ENCODE measurements around the gene OTOGL.
"Not testable (repeated sequence)": the region's sequence is repeated elsewhere in the genome, so short reads cannot be mapped to it uniquely, and the experiment has no call there.

OTOGL gene

GRCh38 chr12:80135624-80136023, 36.3 kb downstream of the OTOGL start:
- H4K20me1 ChIP-seq (ENCODE audit: insufficient read depth, low read length, poor library complexity, severe bottlenecking) = no peaks in the 10 kb centered on the region
- no peaks in the 10 kb centered on the region for H3K9me3 ChIP-seq (ENCODE audit: insufficient read depth, low read depth, low read length)
- H2AFZ ChIP-seq (ENCODE audit: low read length) = no peak overlapping the region
- H3K27me3 ChIP-seq (ENCODE audit: insufficient read depth, low read length, poor library complexity, severe bottlenecking) = no peaks in the 10 kb centered on the region
- no peak overlapping the region for H3K4me2 ChIP-seq (ENCODE audit: low read depth, low read length, poor library complexity, severe bottlenecking)
- H3K4me3 ChIP-seq (ENCODE audit: low read length, poor library complexity, severe bottlenecking) = no peak overlapping the region
- H3F3A ChIP-seq (ENCODE audit: low read depth) = no peaks in the 10 kb centered on the region
- H3K9me2 ChIP-seq (replicated peaks; ENCODE audit: low read depth, low read length) = no peaks in the 10 kb centered on the region
- no peak for TF ChIP-seq EZH2phosphoT487 (IDR thresholded peaks at IDR 0.05; ENCODE audit: borderline replicate concordance)
- H3K9ac ChIP-seq (ENCODE audit: low read depth, low read length, poor library complexity, severe bottlenecking) = no peak overlapping the region
- no peaks in the 10 kb centered on the region for H3K79me2 ChIP-seq (ENCODE audit: insufficient read depth, low read length)
- no peaks in the 10 kb centered on the region for H3K4me1 ChIP-seq (ENCODE audit: insufficient read depth, low read length, poor library complexity, severe bottlenecking)
- H3K36me3 ChIP-seq (ENCODE audit: insufficient read depth, low read length) = no peaks in the 10 kb centered on the region

- H3K27me3 ChIP-seq (ENCODE audit: insufficient read depth, low read length, poor library complexity, severe bottlenecking) = no peaks in the 10 kb centered on the region
- H3F3A ChIP-seq (ENCODE audit: low read depth) = no peaks in the 10 kb centered on the region
- H3K4me3 ChIP-seq (ENCODE audit: low read length, poor library complexity, severe bottlenecking) = no peak overlapping the region
Measured at GRCh38 chr12:80140005-80140404, 40.7 kb downstream of the OTOGL start.

GRCh38 chr12:80142640-80143039, 43.3 kb downstream of the OTOGL start:
- Histone ChIP-seq H3K27me3 (ENCODE audit: insufficient read depth, low read length, poor library complexity, severe bottlenecking) (no peaks in the 10 kb centered on the region), H3K4me2 (ENCODE audit: low read depth, low read length, poor library complexity, severe bottlenecking) (no peak overlapping the region), H3K9me3 (ENCODE audit: insufficient read depth, low read depth, low read length) (no peaks in the 10 kb centered on the region), H2AFZ (ENCODE audit: low read length) (no peak overlapping the region), H3K9me2 (replicated peaks; ENCODE audit: low read depth, low read length) (no peaks in the 10 kb centered on the region), H3K4me3 (ENCODE audit: low read length, poor library complexity, severe bottlenecking) (no peak overlapping the region), H4K20me1 (ENCODE audit: insufficient read depth, low read length, poor library complexity, severe bottlenecking) (no peaks in the 10 kb centered on the region), H3F3A (ENCODE audit: low read depth) (no peaks in the 10 kb centered on the region), H3K36me3 (ENCODE audit: insufficient read depth, low read length) (no peaks in the 10 kb centered on the region), H3K79me2 (ENCODE audit: insufficient read depth, low read length) (no peaks in the 10 kb centered on the region), H3K4me1 (ENCODE audit: insufficient read depth, low read length, poor library complexity, severe bottlenecking) (no peaks in the 10 kb centered on the region), H3K9ac (ENCODE audit: low read depth, low read length, poor library complexity, severe bottlenecking) (no peak overlapping the region)
- TF ChIP-seq EZH2phosphoT487 (IDR thresholded peaks at IDR 0.05; ENCODE audit: borderline replicate concordance) (no peak), CTCF (conservative IDR thresholded peaks at IDR 0.05; ENCODE audit: low read length) (no peak)

More at GRCh38 chr12:80140005-80140404, 40.7 kb downstream of the OTOGL start:
- Histone ChIP-seq H3K79me2 (ENCODE audit: insufficient read depth, low read length) (no peaks in the 10 kb centered on the region), H2AFZ (ENCODE audit: low read length) (no peak overlapping the region), H3K4me1 (ENCODE audit: insufficient read depth, low read length, poor library complexity, severe bottlenecking) (no peaks in the 10 kb centered on the region), H3K4me2 (ENCODE audit: low read depth, low read length, poor library complexity, severe bottlenecking) (no peak overlapping the region), H3K9me2 (replicated peaks; ENCODE audit: low read depth, low read length) (no peaks in the 10 kb centered on the region), H3K9ac (ENCODE audit: low read depth, low read length, poor library complexity, severe bottlenecking) (no peak overlapping the region), H4K20me1 (ENCODE audit: insufficient read depth, low read length, poor library complexity, severe bottlenecking) (no peaks in the 10 kb centered on the region), H3K9me3 (ENCODE audit: insufficient read depth, low read depth, low read length) (no peaks in the 10 kb centered on the region), H3K36me3 (ENCODE audit: insufficient read depth, low read length) (no peaks in the 10 kb centered on the region)
- TF ChIP-seq CTCF (conservative IDR thresholded peaks at IDR 0.05; ENCODE audit: low read length) (no peak), EZH2phosphoT487 (IDR thresholded peaks at IDR 0.05; ENCODE audit: borderline replicate concordance) (no peak)

- Histone ChIP-seq H4K20me1 (ENCODE audit: insufficient read depth, low read length, poor library complexity, severe bottlenecking) (no peaks in the 10 kb centered on the region), H3K79me2 (ENCODE audit: insufficient read depth, low read length) (no peaks in the 10 kb centered on the region), H3K9me2 (replicated peaks; ENCODE audit: low read depth, low read length) (no peaks in the 10 kb centered on the region), H2AFZ (ENCODE audit: low read length) (no peak overlapping the region), H3K27me3 (ENCODE audit: insufficient read depth, low read length, poor library complexity, severe bottlenecking) (no peaks in the 10 kb centered on the region), H3K9ac (ENCODE audit: low read depth, low read length, poor library complexity, severe bottlenecking) (no peak overlapping the region), H3K4me1 (ENCODE audit: insufficient read depth, low read length, poor library complexity, severe bottlenecking) (no peaks in the 10 kb centered on the region), H3K4me2 (ENCODE audit: low read depth, low read length, poor library complexity, severe bottlenecking) (no peak overlapping the region), H3K36me3 (ENCODE audit: insufficient read depth, low read length) (no peaks in the 10 kb centered on the region), H3K4me3 (ENCODE audit: low read length, poor library complexity, severe bottlenecking) (no peak overlapping the region), H3K9me3 (ENCODE audit: insufficient read depth, low read depth, low read length) (no peaks in the 10 kb centered on the region), H3F3A (ENCODE audit: low read depth) (no peaks in the 10 kb centered on the region)
- TF ChIP-seq EZH2phosphoT487 (IDR thresholded peaks at IDR 0.05; ENCODE audit: borderline replicate concordance) (no peak), CTCF (conservative IDR thresholded peaks at IDR 0.05; ENCODE audit: low read length) (no peak)
Measured at GRCh38 chr12:80143537-80143936, 44.2 kb downstream of the OTOGL start.

- not testable (repeated sequence) for H2AFZ ChIP-seq (ENCODE audit: low read length); H3K79me2 ChIP-seq (ENCODE audit: insufficient read depth, low read length); H3K36me3 ChIP-seq (ENCODE audit: insufficient read depth, low read length)
Measured at GRCh38 chr12:80149547-80150313, 50.4 kb downstream of the OTOGL start.

More at GRCh38 chr12:80149547-80150313, 50.4 kb downstream of the OTOGL start:
- not testable (repeated sequence) for H3K27me3 ChIP-seq (ENCODE audit: insufficient read depth, low read length, poor library complexity, severe bottlenecking); H3K9me3 ChIP-seq (ENCODE audit: insufficient read depth, low read depth, low read length); H4K20me1 ChIP-seq (ENCODE audit: insufficient read depth, low read length, poor library complexity, severe bottlenecking); H3F3A ChIP-seq (ENCODE audit: low read depth); H3K4me1 ChIP-seq (ENCODE audit: insufficient read depth, low read length, poor library complexity, severe bottlenecking); H3K4me2 ChIP-seq (ENCODE audit: low read depth, low read length, poor library complexity, severe bottlenecking); H3K4me3 ChIP-seq (ENCODE audit: low read length, poor library complexity, severe bottlenecking); H3K9ac ChIP-seq (ENCODE audit: low read depth, low read length, poor library complexity, severe bottlenecking); H3K9me2 ChIP-seq (replicated peaks; ENCODE audit: low read depth, low read length)
